GM12873 (cell line): Measurements from ENCODE around the gene DNPH1.

Experiments used
- CTCF ChIP-seq: IDR thresholded peaks from 2 replicates; pipeline ENCODE4 v1.5.1; 2012; ENCODE audit warnings: low read depth, mild to moderate bottlenecking, moderate library complexity, low read length, control low read depth; ENCODE audit not compliant: insufficient read depth; ENCODE audit errors: missing control alignments

Gene DNPH1

GRCh38 chr6:43175676-43176422, 53.4 kb downstream of the DNPH1 start:
- TF ChIP-seq CTCF: no peak
